Measurements from ENCODE around the gene AMIGO3.
A peak's percentile ranks its signal among the peaks of the same experiment; 100 is the strongest.

AMIGO3 gene

GRCh38 chr3:49673715-49674496 lies 45.6 kb downstream of the AMIGO3 start, which contains the start of gene APEH (continued):
- TF ChIP-seq ZBTB49 (tag by site-specific recombination; IDR thresholded peaks at IDR 0.05; ENCODE audit: low read depth), result no peak
- peak; percentile 83; the same call in 1 of the 2 replicates for TF ChIP-seq KLF8 (tag by site-specific recombination; IDR thresholded peaks at IDR 0.05)
- no peak for TF ChIP-seq GLI2 (tag by site-specific recombination; IDR thresholded peaks at IDR 0.05; ENCODE audit: borderline replicate concordance, low read depth)
- no peak for TF ChIP-seq ZNF664 (tag by site-specific recombination; IDR thresholded peaks at IDR 0.05)
- TF ChIP-seq ZNF398 (tag by site-specific recombination; IDR thresholded peaks at IDR 0.05), result peak; percentile 93
- no peak for TF ChIP-seq ZSCAN5A (tag by site-specific recombination; IDR thresholded peaks at IDR 0.05)
- no peak for TF ChIP-seq ZNF114 (tag by site-specific recombination; IDR thresholded peaks at IDR 0.05)
- no peak for TF ChIP-seq ZNF707 (tag by site-specific recombination; IDR thresholded peaks at IDR 0.05)
- no peak for TF ChIP-seq ZNF529 (tag by site-specific recombination; IDR thresholded peaks at IDR 0.05; ENCODE audit: insufficient replicate concordance)
- peak; percentile 50 for TF ChIP-seq ZNF692 (tag by site-specific recombination; IDR thresholded peaks at IDR 0.05)
- TF ChIP-seq KLF10 (tag by site-specific recombination; IDR thresholded peaks at IDR 0.05), result peak; percentile 64
- peak; percentile 60 for TF ChIP-seq ZBTB8A (tag by site-specific recombination; IDR thresholded peaks at IDR 0.05)
- TF ChIP-seq SCRT1 (tag by site-specific recombination; IDR thresholded peaks at IDR 0.05; ENCODE audit: borderline replicate concordance), result no peak
- no peak for TF ChIP-seq BCL11A (tag by site-specific recombination; IDR thresholded peaks at IDR 0.05; ENCODE audit: low read depth)
- TF ChIP-seq GLIS1 (tag by site-specific recombination; IDR thresholded peaks at IDR 0.05), result peak; percentile 76
- no peak for TF ChIP-seq ZNF48 (tag by site-specific recombination; IDR thresholded peaks at IDR 0.05)
- TF ChIP-seq ZNF146 (tag by site-specific recombination; IDR thresholded peaks at IDR 0.05), result 0 out of 2 replicates have a peak, but pooled peaks have one; percentile 2
- TF ChIP-seq ZSCAN23 (tag by site-specific recombination; IDR thresholded peaks at IDR 0.05), result no peak
- TF ChIP-seq ZNF362 (tag by site-specific recombination; IDR thresholded peaks at IDR 0.05), result no peak
- TF ChIP-seq ZNF18 (tag by site-specific recombination; IDR thresholded peaks at IDR 0.05), result peak; percentile 41; the same call in 1 of the 2 replicates
- no peak for TF ChIP-seq ZNF658 (tag by site-specific recombination; IDR thresholded peaks at IDR 0.05)
- TF ChIP-seq ZBTB6 (tag by site-specific recombination; IDR thresholded peaks at IDR 0.05), result no peak; the same call in 1 of the 2 replicates
- TF ChIP-seq PBX3 (CRISPR knock-in tag; IDR thresholded peaks at IDR 0.05), result no peak
- peak; percentile 57 for TF ChIP-seq INSM2 (tag by site-specific recombination; IDR thresholded peaks at IDR 0.05)
- TF ChIP-seq ZNF121 (tag by site-specific recombination; IDR thresholded peaks at IDR 0.05), result no peak

Measured in HEK293 (cell line).